Erythroblast (primary cell): ENCODE results near the gene SCNN1B.

Experiments
- GATA1 ChIP-seq: IDR thresholded peaks from 2 replicates; pipeline ENCODE4 v1.6.1; 2011; ENCODE audit warnings: low read depth, mild to moderate bottlenecking, control low read depth, low read length, moderate library complexity
- POLR2A ChIP-seq: IDR thresholded peaks from 2 replicates; pipeline ENCODE4 v1.6.1; 2011; ENCODE audit warnings: mild to moderate bottlenecking, low read length

DNA sequence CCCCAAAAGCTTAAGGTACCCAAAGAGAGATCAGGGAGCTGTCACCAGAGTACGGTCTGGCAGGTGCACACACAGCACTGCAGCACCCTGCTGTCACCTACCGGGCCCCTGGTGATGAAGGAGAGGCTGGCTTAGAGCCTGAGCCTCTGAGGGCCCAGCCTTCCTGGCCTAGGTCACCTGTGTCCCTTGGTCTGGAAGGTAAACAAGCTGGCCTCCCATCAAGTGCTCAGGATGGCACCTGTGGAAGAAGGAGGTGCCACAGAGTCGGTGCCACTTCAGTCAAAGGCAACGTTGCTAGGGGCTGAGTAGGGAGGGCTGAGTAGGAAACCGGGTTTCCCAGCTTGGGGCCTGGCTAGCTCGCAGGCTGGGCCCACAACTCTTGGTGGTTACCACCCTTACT lies 80.2 kb downstream of the SCNN1B start:
- TF ChIP-seq POLR2A (no peak), GATA1 (no peak)
